Esophagus squamous epithelium (tissue), 5 donors: ENCODE data around the gene PPIL1. TPM values are rescaled to one million over a fixed set of nuclear protein-coding genes. Genes with fewer than 3 reads are reported as not detected.
A peak's percentile ranks its signal among the peaks of the same experiment; 100 is the strongest.

Experiments used
- DNase-seq: peaks from one replicate; lab custom pipeline; 2025; lab: John Stamatoyannopoulos, UW
- H3K27ac ChIP-seq, 4 donors: fragments of 200-600 bp; sonication (generic); one replicate each; pipeline ENCODE4 v1.5.1; 2016 to 2019; ENCODE audit warnings: mild to moderate bottlenecking in 1 of 4
- H3K27me3 ChIP-seq, 4 donors: fragments of 200-600 bp; sonication (generic); 1 replicate in 3 of 4; 2 replicates in 1 of 4; pipeline versions ENCODE4 v1.5.1 to v1.6.0; 2017 to 2021; ENCODE audit warnings: antibody characterized with exemption in 1 of 4
- H3K36me3 ChIP-seq, 3 donors: fragments of 200-600 bp; sonication (generic); one replicate each; pipeline ENCODE4 v1.5.1; 2016 to 2019
- H3K4me1 ChIP-seq, 3 donors: fragments of 200-600 bp; sonication (generic); one replicate each; pipeline ENCODE4 v1.5.1; 2017 to 2019
- H3K4me3 ChIP-seq, 4 donors: fragments of 200-600 bp; sonication (generic); 1 replicate in 3 of 4; 2 replicates in 1 of 4; pipeline ENCODE4 v1.5.1; 2016 to 2019; ENCODE audit warnings: mild to moderate bottlenecking in 2 of 4, moderate library complexity in 1 of 4
- H3K9me3 ChIP-seq, 3 donors: fragments of 200-600 bp; sonication (generic); one replicate each; pipeline ENCODE4 v1.5.1; 2016 to 2019
- CTCF ChIP-seq, 6 experiments: fragments of 450-650 bp in 4 of 6; fragments of 200-600 bp in 2 of 6; sonication (generic) in 2 of 6; IDR thresholded peaks; one replicate each; pipeline ENCODE4 v1.5.1; 2016 to 2019; ENCODE audit warnings: antibody characterized with exemption in 6 of 6, mild to moderate bottlenecking in 4 of 6, moderate library complexity in 4 of 6
- POLR2A ChIP-seq, 4 donors: fragments of 450-650 bp; IDR thresholded peaks; one replicate each; pipeline ENCODE4 v1.6.1; 2017; ENCODE audit warnings: antibody characterized with exemption in 4 of 4, mild to moderate bottlenecking in 4 of 4, moderate library complexity in 3 of 4
- WGBS, 2 donors: methylation state at CpG; one replicate each; pipeline ENCODE4 v1.1.5; 2018; 5-methylcytosine and 5-hydroxymethylcytosine counted together
- intact Hi-C: fragments of 100-400 bp; cut with DNase I; formaldehyde crosslinking; loops from one replicate; pipeline ENCODE4 v1.15.0; 2022
- total RNA-seq, 4 donors: library from RNA; depleted of rRNA; stranded (reverse); fragments of >200 nt; gene quantifications; one replicate each; pipeline ENCODE4 v1.1.0, GENCODE V29; 2016
- donor health status: DM: yes; HTN: yes; CAD: no.

PPIL1 gene
- total RNA-seq, 4 donors from 2014 or later = 13.4 to 35.4 (median 28.7) TPM

- no peak for DNase-seq
- no peaks in the 10 kb centered on the region for H3K27me3 ChIP-seq
- H3K9me3 ChIP-seq = no peaks in the 10 kb centered on the region
- TF ChIP-seq POLR2A (IDR thresholded peaks at IDR 0.05) (no peak), CTCF (IDR thresholded peaks at IDR 0.05) (no peak)
- H3K27ac ChIP-seq = peak overlapping the region in 1 of 4 donors; percentile 21
- WGBS, 2 donors = 89 to 95% methylated on average over 5 of the region's 6 CpGs
- no peaks in the 10 kb centered on the region for H3K36me3 ChIP-seq
- H3K4me1 ChIP-seq = peaks cover 21 to 99% (median 54%) of the 10 kb centered on the region in 3 donors
- intact Hi-C loops = no loop called here
- H3K4me3 ChIP-seq = no peak overlapping the region
Measured at GRCh38 chr6:36825452-36825851, 49.2 kb downstream of the PPIL1 start.

- H3K27me3 ChIP-seq = no peaks in the 10 kb centered on the region
- TF ChIP-seq CTCF (IDR thresholded peaks at IDR 0.05) = no peak
- no peak for TF ChIP-seq POLR2A (IDR thresholded peaks at IDR 0.05)
- DNase-seq = no peak
- peak overlapping the region in 3 of 4 donors; percentile 8 to 61 (median 36) for H3K27ac ChIP-seq
- H3K36me3 ChIP-seq = no peaks in the 10 kb centered on the region
- H3K4me1 ChIP-seq = peaks cover 21 to 88% (median 47%) of the 10 kb centered on the region in 3 donors
- no peak overlapping the region for H3K4me3 ChIP-seq
- 38 to 66% methylated on average over 5 to 6 of the region's 7 CpGs for WGBS, 2 donors
- intact Hi-C loops = no loop called here
- no peaks in the 10 kb centered on the region for H3K9me3 ChIP-seq
Measured at GRCh38 chr6:36824253-36824652, 50.4 kb downstream of the PPIL1 start.

GRCh38 chr6:36823421-36824096 lies 51.0 kb downstream of the PPIL1 start:
- 87 to 92% methylated on average over 8 to 10 of the region's 12 CpGs for WGBS, 2 donors
- no peaks in the 10 kb centered on the region for H3K27me3 ChIP-seq

GRCh38 chr6:36822506-36823269 lies 51.9 kb downstream of the PPIL1 start:
- intact Hi-C loops = no loop called here
- Histone ChIP-seq H3K36me3 (no peaks in the 10 kb centered on the region), H3K4me1 (peaks cover 14 to 72% (median 44%) of the 10 kb centered on the region in 3 donors), H3K4me3 (no peak overlapping the region), H3K27ac (peak overlapping the region; percentile 32 to 77 (median 51)), H3K27me3 (no peaks in the 10 kb centered on the region), H3K9me3 (no peaks in the 10 kb centered on the region)
- 58 to 60% methylated on average over 17 of the region's 19 CpGs for WGBS, 2 donors
- DNase-seq = no peak
- TF ChIP-seq CTCF (IDR thresholded peaks at IDR 0.05) = no peak
- TF ChIP-seq POLR2A (IDR thresholded peaks at IDR 0.05) = no peak

More at GRCh38 chr6:36823421-36824096, 51.0 kb downstream of the PPIL1 start:
- Histone ChIP-seq H3K36me3 (no peaks in the 10 kb centered on the region), H3K27ac (peak overlapping the region in 3 of 4 donors; percentile 8 to 77 (median 61)), H3K9me3 (no peaks in the 10 kb centered on the region), H3K4me3 (no peak overlapping the region), H3K4me1 (peaks cover 20 to 81% (median 47%) of the 10 kb centered on the region in 3 donors)
- DNase-seq = no peak
- intact Hi-C loops = no loop called here
- TF ChIP-seq POLR2A (IDR thresholded peaks at IDR 0.05) (no peak), CTCF (IDR thresholded peaks at IDR 0.05) (no peak)
